HepG2 (cell line): ENCODE results near the gene GPR152. TPM values are rescaled to one million over a fixed set of nuclear protein-coding genes. Genes with fewer than 3 reads are reported as not detected.

Source experiments
- ARHGAP35 ChIP-seq: sonication (generic); formaldehyde crosslinking; IDR thresholded peaks from 2 replicates; pipeline ENCODE4 v1.9.0; 2022; ENCODE audit warnings: mild to moderate bottlenecking, inconsistent platforms, moderate library complexity, missing genetic modification reagents, borderline replicate concordance
- ATF7-NPFF ChIP-seq: sonication (generic); formaldehyde crosslinking; IDR thresholded peaks from 2 replicates; pipeline ENCODE4 v1.8.1; 2023; ENCODE audit warnings: mild to moderate bottlenecking, low read depth, missing genetic modification reagents, moderate library complexity
- CAMTA2 ChIP-seq: sonication (generic); formaldehyde crosslinking; IDR thresholded peaks from 2 replicates; pipeline ENCODE4 v1.4.0; 2020; ENCODE audit warnings: mild to moderate bottlenecking, missing genetic modification reagents, borderline replicate concordance
- ETV6 ChIP-seq: sonication (generic); formaldehyde crosslinking; conservative IDR thresholded peaks from 2 replicates; pipeline ENCODE4 v1.4.0; 2020; ENCODE audit warnings: missing genetic modification reagents
- FLYWCH1 ChIP-seq: sonication (generic); formaldehyde crosslinking; IDR thresholded peaks from 2 replicates; pipeline ENCODE4 v1.8.1; 2023; ENCODE audit warnings: mild to moderate bottlenecking, missing genetic modification reagents
- FOXP1 ChIP-seq, 2 experiments: fragments of 450-650 bp in 1 of 2; IDR thresholded peaks; 2 replicates each; pipeline ENCODE4 v1.6.1; 2017 to 2018; ENCODE audit warnings: antibody characterized with exemption in 1 of 2
- HOXA5 ChIP-seq: sonication (generic); formaldehyde crosslinking; IDR thresholded peaks from 2 replicates; pipeline ENCODE4 v1.4.0; 2020; ENCODE audit warnings: missing genetic modification reagents
- MAFF ChIP-seq: IDR thresholded peaks from 2 replicates; pipeline ENCODE4 v1.6.1; 2011; ENCODE audit warnings: low read depth, low read length, improper control_type of control experiment
- MED13 ChIP-seq: sonication (generic); formaldehyde crosslinking; IDR thresholded peaks from 2 replicates; pipeline ENCODE4 v1.5.0; 2020; ENCODE audit warnings: missing genetic modification reagents
- PAX8 ChIP-seq: sonication (generic); formaldehyde crosslinking; IDR thresholded peaks from 2 replicates; pipeline ENCODE4 v1.8.0; 2022; ENCODE audit warnings: mild to moderate bottlenecking, missing genetic modification reagents, borderline replicate concordance
- RXRB ChIP-seq: IDR thresholded peaks from 2 replicates; pipeline ENCODE4 v1.6.1; 2016; ENCODE audit warnings: borderline replicate concordance, missing genetic modification reagents, missing compliant biosample characterization
- SCMH1 ChIP-seq: sonication (generic); formaldehyde crosslinking; IDR thresholded peaks from 2 replicates; pipeline ENCODE4 v1.9.0; 2021; ENCODE audit warnings: missing genetic modification reagents, mild to moderate bottlenecking, borderline replicate concordance
- SKI ChIP-seq: fragments of 450-650 bp; IDR thresholded peaks from one replicate; pipeline ENCODE4 v1.6.1; 2018; ENCODE audit warnings: mild to moderate bottlenecking; ENCODE audit not compliant: partially characterized antibody
- SMC3 ChIP-seq: IDR thresholded peaks from 2 replicates; pipeline ENCODE4 v1.6.1; 2011; ENCODE audit warnings: low read length, improper control_type of control experiment
- SRY ChIP-seq: sonication (generic); formaldehyde crosslinking; IDR thresholded peaks from 2 replicates; pipeline ENCODE4 v1.8.0; 2022; ENCODE audit warnings: mild to moderate bottlenecking, missing genetic modification reagents
- TOE1 ChIP-seq: sonication (generic); formaldehyde crosslinking; IDR thresholded peaks from 2 replicates; pipeline ENCODE4 v1.4.0; 2020; ENCODE audit warnings: mild to moderate bottlenecking, missing genetic modification reagents
- U2AF2 ChIP-seq: fragments of 200-400 bp; formaldehyde crosslinking; IDR thresholded peaks from 2 replicates; pipeline ENCODE4 v1.6.1; 2017; ENCODE audit warnings: low read depth, mild to moderate bottlenecking, low read length
- ZBTB8A ChIP-seq: sonication (generic); formaldehyde crosslinking; IDR thresholded peaks from 2 replicates; pipeline ENCODE4 v1.4.0; 2020; ENCODE audit warnings: mild to moderate bottlenecking, low read depth, missing genetic modification reagents, borderline replicate concordance
- ZNF121 ChIP-seq: sonication (generic); formaldehyde crosslinking; IDR thresholded peaks from 2 replicates; pipeline ENCODE4 v1.5.0; 2020; ENCODE audit warnings: mild to moderate bottlenecking, missing genetic modification reagents
- ZNF263 ChIP-seq: sonication (generic); formaldehyde crosslinking; IDR thresholded peaks from 2 replicates; pipeline ENCODE4 v1.4.0; 2020; ENCODE audit warnings: missing genetic modification reagents
- ZNF33A ChIP-seq: sonication (generic); formaldehyde crosslinking; IDR thresholded peaks from 2 replicates; pipeline ENCODE4 v1.5.1; 2020; ENCODE audit warnings: missing genetic modification reagents, mild to moderate bottlenecking, moderate library complexity, borderline replicate concordance
- ZNF350 ChIP-seq: sonication (generic); formaldehyde crosslinking; IDR thresholded peaks from 2 replicates; pipeline ENCODE4 v1.4.0; 2020; ENCODE audit warnings: mild to moderate bottlenecking, low read depth, missing genetic modification reagents, borderline replicate concordance
- ZNF382 ChIP-seq: sonication (generic); formaldehyde crosslinking; IDR thresholded peaks from 2 replicates; pipeline ENCODE4 v1.5.0; 2020; ENCODE audit warnings: missing genetic modification reagents, mild to moderate bottlenecking, borderline replicate concordance
- ZNF446 ChIP-seq: sonication (generic); formaldehyde crosslinking; IDR thresholded peaks from 2 replicates; pipeline ENCODE4 v1.5.0; 2020; ENCODE audit warnings: mild to moderate bottlenecking, missing genetic modification reagents
- ZNF563 ChIP-seq: sonication (generic); formaldehyde crosslinking; IDR thresholded peaks from 2 replicates; pipeline ENCODE4 v1.8.0; 2022; ENCODE audit warnings: mild to moderate bottlenecking, moderate library complexity, missing genetic modification reagents
- ZNF569 ChIP-seq: sonication (generic); formaldehyde crosslinking; IDR thresholded peaks from 2 replicates; pipeline ENCODE4 v1.5.0; 2020; ENCODE audit warnings: mild to moderate bottlenecking, missing genetic modification reagents, moderate library complexity, borderline replicate concordance
- polyA plus RNA-seq, 8 experiments: library from polyadenylated mRNA; depleted of rRNA in 3 of 8; stranded (reverse) in 7 of 8; unstranded in 1 of 8; fragments of >200 nt; fragmentation: Illumina TruSeq in 4 of 8; extraction: Trizol in 4 of 8; gene quantifications; 2 replicates each; pipeline versions ENCODE4 v1.2.1 to v1.2.3, GENCODE V29; 2011 to 2016; ENCODE audit warnings: low read depth in 4 of 8, missing spikeins in 1 of 8, mixed read lengths in 1 of 8; ENCODE audit not compliant: insufficient read depth in 1 of 8
- total RNA-seq, 5 experiments: library from RNA; depleted of rRNA; stranded (reverse); fragments of >200 nt; fragmentation: Illumina TruSeq; extraction: Trizol; gene quantifications; 2 replicates each; pipeline ENCODE4 v1.2.3, GENCODE V29; 2016; ENCODE audit warnings: low read depth in 1 of 5
- TF ChIP-seq, protein P1 (sequence below): IDR thresholded peaks from 2 replicates; pipeline ENCODE4 v1.6.1; 2018; ENCODE audit warnings: missing genetic modification reagents, mild to moderate bottlenecking, missing compliant biosample characterization
- TF ChIP-seq, protein P2 (sequence below): sonication (generic); formaldehyde crosslinking; IDR thresholded peaks from 2 replicates; pipeline ENCODE4 v1.5.0; 2020; ENCODE audit warnings: mild to moderate bottlenecking, missing genetic modification reagents

GPR152 gene
- total and polyA plus RNA-seq, 2 of the 13 experiments (the other 11 are each of a cell fraction or from before 2014, with no cell fraction given) = not detected

DNA sequence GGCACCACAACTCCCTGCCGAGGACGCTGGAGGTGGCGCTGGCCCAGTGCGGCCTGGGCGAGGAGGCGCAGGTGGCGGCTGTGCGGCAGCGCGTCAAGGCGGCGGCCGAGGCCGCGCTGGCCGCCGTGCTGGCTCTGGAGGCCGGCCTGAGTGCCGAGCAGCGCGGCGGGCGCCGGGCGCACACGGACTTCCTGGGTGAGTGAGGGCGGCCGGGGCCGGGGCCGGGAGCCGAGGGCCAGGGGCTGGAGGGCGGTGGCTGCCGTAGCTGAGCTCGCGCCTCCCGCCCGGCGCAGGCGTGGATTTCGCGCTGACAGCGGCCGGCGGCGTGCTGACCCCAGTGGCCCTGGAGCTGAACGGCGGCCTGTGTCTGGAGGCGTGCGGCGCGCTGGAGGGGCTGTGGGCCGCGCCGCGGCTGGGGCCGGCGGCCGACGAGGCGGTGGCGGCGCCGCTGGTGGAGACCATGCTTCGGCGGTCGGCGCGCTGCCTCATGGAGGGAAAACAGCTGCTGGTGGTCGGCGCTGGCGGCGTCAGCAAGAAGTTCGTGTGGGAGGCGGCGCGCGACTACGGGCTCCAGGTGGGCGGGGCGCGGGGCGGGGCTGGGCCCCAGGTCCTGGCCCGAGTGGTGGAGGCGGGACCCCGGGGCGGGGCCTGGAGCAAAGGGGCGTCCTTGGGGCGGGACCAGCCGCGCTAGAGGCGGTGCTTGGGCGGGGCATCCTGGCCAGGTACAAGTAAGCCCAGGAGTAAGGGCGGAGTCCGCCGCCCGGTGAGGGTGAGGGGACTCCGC, 31.7 kb downstream of the GPR152 start (continued):
- TF ChIP-seq ZNF33A (CRISPR knock-in tag) (no peak), CAMTA2 (no peak), U2AF2 (no peak), MAFF (no peak), ZNF446 (CRISPR knock-in tag) (peak; percentile 77; the same call in 1 of the 2 replicates), ZBTB8A (CRISPR knock-in tag) (no peak), SCMH1 (CRISPR knock-in tag) (no peak), HOXA5 (0 out of 2 replicates have a peak, but pooled peaks have one; percentile 14), ARHGAP35 (CRISPR knock-in tag) (no peak), ETV6 (no peak), ZNF382 (CRISPR knock-in tag) (no peak), ZNF563 (peak; percentile 55), ZNF350 (CRISPR knock-in tag) (no peak), TOE1 (CRISPR knock-in tag) (no peak), PAX8 (0 out of 2 replicates have a peak, but pooled peaks have one; percentile 35), RXRB (no peak), MED13 (CRISPR knock-in tag) (no peak), SRY (CRISPR knock-in tag) (peak; percentile 40; the same call in 1 of the 2 replicates), SMC3 (no peak), SKI (peak; percentile 54), ZNF263 (no peak), ZNF569 (no peak), FLYWCH1 (0 out of 2 replicates have a peak, but pooled peaks have one; percentile 19), FOXP1 (IDR thresholded peaks at IDR 0.05) (no peak), FOXP1 (CRISPR knock-in tag; IDR thresholded peaks at IDR 0.05) (no peak), ZNF121 (CRISPR knock-in tag) (peak; percentile 92; the same call in 1 of the 2 replicates), ATF7-NPFF (CRISPR knock-in tag) (peak; percentile 38; the same call in 1 of the 2 replicates)
- TF ChIP-seq, protein P1, sequence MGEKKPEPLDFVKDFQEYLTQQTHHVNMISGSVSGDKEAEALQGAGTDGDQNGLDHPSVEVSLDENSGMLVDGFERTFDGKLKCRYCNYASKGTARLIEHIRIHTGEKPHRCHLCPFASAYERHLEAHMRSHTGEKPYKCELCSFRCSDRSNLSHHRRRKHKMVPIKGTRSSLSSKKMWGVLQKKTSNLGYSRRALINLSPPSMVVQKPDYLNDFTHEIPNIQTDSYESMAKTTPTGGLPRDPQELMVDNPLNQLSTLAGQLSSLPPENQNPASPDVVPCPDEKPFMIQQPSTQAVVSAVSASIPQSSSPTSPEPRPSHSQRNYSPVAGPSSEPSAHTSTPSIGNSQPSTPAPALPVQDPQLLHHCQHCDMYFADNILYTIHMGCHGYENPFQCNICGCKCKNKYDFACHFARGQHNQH (CRISPR knock-in tag) = peak; percentile 37; the same call in 1 of the 2 replicates
- TF ChIP-seq, protein P2, sequence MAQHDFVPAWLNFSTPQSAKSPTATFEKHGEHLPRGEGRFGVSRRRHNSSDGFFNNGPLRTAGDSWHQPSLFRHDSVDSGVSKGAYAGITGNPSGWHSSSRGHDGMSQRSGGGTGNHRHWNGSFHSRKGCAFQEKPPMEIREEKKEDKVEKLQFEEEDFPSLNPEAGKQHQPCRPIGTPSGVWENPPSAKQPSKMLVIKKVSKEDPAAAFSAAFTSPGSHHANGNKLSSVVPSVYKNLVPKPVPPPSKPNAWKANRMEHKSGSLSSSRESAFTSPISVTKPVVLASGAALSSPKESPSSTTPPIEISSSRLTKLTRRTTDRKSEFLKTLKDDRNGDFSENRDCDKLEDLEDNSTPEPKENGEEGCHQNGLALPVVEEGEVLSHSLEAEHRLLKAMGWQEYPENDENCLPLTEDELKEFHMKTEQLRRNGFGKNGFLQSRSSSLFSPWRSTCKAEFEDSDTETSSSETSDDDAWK (CRISPR knock-in tag) = no peak
